NCI-H748 treated with DMSO at 0.1 percent for 48 hours (cell line): ENCODE data around the gene PIN1.

Source experiments
- DNase-seq: peaks from one replicate; lab custom pipeline; 2025; lab: John Stamatoyannopoulos, UW

The PIN1 gene

DNA sequence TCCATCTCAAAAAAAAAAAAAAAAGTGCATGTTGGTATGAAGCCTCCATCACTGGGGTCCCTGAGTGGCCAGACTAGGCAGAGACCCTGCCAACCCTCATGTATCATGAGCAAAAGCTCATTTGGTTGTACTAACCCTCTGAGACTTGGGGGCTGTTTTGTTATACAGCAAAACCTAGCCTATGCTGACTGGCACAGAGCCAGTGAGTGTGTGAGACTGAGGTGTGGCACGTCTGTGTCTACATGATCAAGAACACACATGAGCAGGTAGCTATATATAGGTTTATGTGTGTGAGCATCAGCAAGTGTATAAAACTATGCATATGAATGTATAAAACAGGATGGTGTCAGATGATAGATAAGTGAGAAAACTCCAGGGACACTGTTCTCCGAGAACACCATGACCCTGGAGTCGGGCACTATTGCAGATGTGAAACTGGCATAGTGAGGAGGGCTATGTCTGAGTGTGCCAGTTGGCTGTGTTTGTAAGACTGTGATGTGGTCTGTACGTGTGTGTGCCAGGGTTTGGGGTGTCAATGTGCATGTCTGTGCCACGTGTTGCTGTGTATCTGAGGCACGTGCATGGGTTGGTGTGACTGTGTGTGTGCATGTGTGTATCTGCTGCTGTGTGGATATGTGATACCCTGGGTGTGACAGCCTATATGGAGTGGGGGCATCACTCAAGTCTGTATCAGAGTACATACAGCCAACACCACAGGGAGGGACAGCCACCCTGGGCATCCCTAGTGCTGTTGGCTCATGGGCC lies 56.7 kb downstream of the PIN1 start:
- no peak for DNase-seq
